K562 (cell line): ENCODE data around the gene STAB2. TPM values are rescaled to one million over a fixed set of nuclear protein-coding genes. Genes with fewer than 3 reads are reported as not detected.

Source experiments
- ATAC-seq: fragments of 200-7000 bp; cut with Tn5 transposase; 3 replicates; pipeline ENCODE4 v1.9.1; 2020; ENCODE audit warnings: moderate library complexity
- BruUV-seq: library from RNA; stranded (reverse); fragments of 400-500 nt; replicated peaks from 2 replicates; lab custom pipeline; 2021; lab: Mats Ljungman, UMichigan
- CTCF ChIA-PET: fragments of 300-600 bp; formaldehyde crosslinking; extraction: SDS; loops from one replicate; lab custom pipeline; 2021; ENCODE audit warnings: low intra/inter-chr PET ratio; lab: Yijun Ruan, JAX
- POLR2A ChIA-PET: fragments of 300-600, 350-650 bp; sonication (Branson Sonifier 250); formaldehyde crosslinking; extraction: SDS; loops from one replicate; lab custom pipeline; 2021; ENCODE audit warnings: antibody characterized with exemption, inconsistent platforms; lab: Yijun Ruan, JAX
- DNase-seq, 4 experiments: peaks; one replicate each; pipeline versions ENCODE4 v3.0.0 to v3.0.0-alpha.2; 2011 to 2018; ENCODE audit warnings: low spot score in 3 of 4, mixed read lengths in 3 of 4; ENCODE audit errors: extremely low read depth in 1 of 4
- FAIRE-seq: peaks from 2 replicates; lab custom pipeline; 2011; peaks lifted over from hg19 to GRCh38; lab: Jason Lieb, UNC
- H2AFZ ChIP-seq: 2 replicates; pipeline ENCODE4 v1.6.0; 2011; ENCODE audit warnings: low read depth, low read length, control low read depth, inconsistent platforms
- H3K27ac ChIP-seq: fragments of 200-600 bp; 3 replicates; pipeline ENCODE4 v1.8.0; 2011; ENCODE audit warnings: low read depth, mild to moderate bottlenecking, control low read depth, inconsistent platforms, low read length, moderate library complexity, mixed read lengths; ENCODE audit errors: extremely low read depth
- H3K27me3 ChIP-seq, 2 experiments: fragments of 300-600 bp in 1 of 2; 2 replicates in 1 of 2; 3 replicates in 1 of 2; pipeline versions ENCODE4 v1.6.0 to v1.8.0; 2011; ENCODE audit warnings: inconsistent platforms in 2 of 2, low read length in 2 of 2, mild to moderate bottlenecking in 1 of 2, mixed read lengths in 1 of 2, moderate library complexity in 1 of 2; ENCODE audit not compliant: control insufficient read depth in 2 of 2, insufficient read depth in 2 of 2
- H3K36me3 ChIP-seq: fragments of 300-600 bp; 3 replicates; pipeline ENCODE4 v1.8.0; 2011; ENCODE audit warnings: mild to moderate bottlenecking, low read length, inconsistent platforms; ENCODE audit not compliant: control insufficient read depth, insufficient read depth
- H3K4me1 ChIP-seq, 2 experiments: fragments of 200-600 bp in 1 of 2; replicated peaks in 1 of 2; 2 replicates in 1 of 2; 3 replicates in 1 of 2; pipeline versions ENCODE4 v1.5.1 to v1.8.0; 2011; ENCODE audit warnings: inconsistent platforms in 2 of 2, low read length in 2 of 2, mild to moderate bottlenecking in 1 of 2, mixed read lengths in 1 of 2, moderate library complexity in 1 of 2; ENCODE audit not compliant: control insufficient read depth in 2 of 2, insufficient read depth in 2 of 2
- H3K4me2 ChIP-seq: 2 replicates; pipeline ENCODE4 v1.6.1; 2011; ENCODE audit warnings: low read length, control low read depth, inconsistent platforms, mixed read lengths; ENCODE audit not compliant: insufficient read depth
- H3K4me3 ChIP-seq: fragments of 200-600 bp; sonication (generic), shearing (Covaris generic); 2 replicates; pipeline ENCODE4 v1.5.1; 2016; ENCODE audit warnings: control low read depth, inconsistent platforms
- H3K79me2 ChIP-seq: fragments of 200-600 bp; 3 replicates; pipeline ENCODE4 v1.8.0; 2011; ENCODE audit warnings: low read length, inconsistent platforms; ENCODE audit not compliant: control insufficient read depth, insufficient read depth
- H3K9ac ChIP-seq, 2 experiments: 2 replicates each; pipeline versions ENCODE4 v1.6.0 to v1.6.1; 2011; ENCODE audit warnings: low read depth in 2 of 2, low read length in 2 of 2, control low read depth in 1 of 2, inconsistent platforms in 1 of 2, mild to moderate bottlenecking in 1 of 2, mixed read lengths in 1 of 2; ENCODE audit not compliant: insufficient read depth in 1 of 2
- H3K9me1 ChIP-seq: one replicate; pipeline ENCODE4 v1.6.0; 2011; ENCODE audit warnings: inconsistent platforms, mild to moderate bottlenecking, low read length, moderate library complexity; ENCODE audit not compliant: control insufficient read depth, insufficient read depth
- H3K9me3 ChIP-seq: replicated peaks from 2 replicates; pipeline ENCODE4 v1.5.1; 2011; ENCODE audit warnings: low read depth, low read length, inconsistent platforms; ENCODE audit not compliant: control insufficient read depth, insufficient read depth
- H4K20me1 ChIP-seq: replicated peaks from 2 replicates; pipeline ENCODE4 v1.6.1; 2011; ENCODE audit warnings: low read length, inconsistent platforms, mixed read lengths; ENCODE audit not compliant: control insufficient read depth, insufficient read depth
- CHD7 ChIP-seq: fragments of 200-600 bp; sonication (generic); IDR thresholded peaks from one replicate; pipeline ENCODE4 v1.6.1; 2012; ENCODE audit warnings: mild to moderate bottlenecking, low read depth, low read length, inconsistent platforms
- E2F1 ChIP-seq: sonication (generic); formaldehyde crosslinking; IDR thresholded peaks from 2 replicates; pipeline ENCODE4 v1.8.1; 2023; ENCODE audit warnings: mild to moderate bottlenecking, missing genetic modification reagents, moderate library complexity
- FOXM1 ChIP-seq, 2 experiments: fragments of 450-650 bp in 1 of 2; sonication (generic) in 1 of 2; formaldehyde crosslinking in 1 of 2; IDR thresholded peaks; 2 replicates each; pipeline versions ENCODE4 v1.6.1 to v1.9.0; 2017 to 2022; ENCODE audit warnings: low read depth in 2 of 2, mild to moderate bottlenecking in 2 of 2, missing genetic modification reagents in 1 of 2, moderate library complexity in 1 of 2
- ID3 ChIP-seq, 2 experiments: fragments of 250-450 bp in 1 of 2; fragments of 450-650 bp in 1 of 2; sonication (Bioruptor Pico) in 1 of 2; IDR thresholded peaks; 2 replicates each; pipeline versions ENCODE4 v1.6.1 to v1.8.0; 2016 to 2021; ENCODE audit warnings: mild to moderate bottlenecking in 2 of 2, moderate library complexity in 2 of 2, missing compliant biosample characterization in 1 of 2, missing genetic modification characterization in 1 of 2
- KDM1A ChIP-seq, 2 experiments: fragments of 450-650 bp; IDR thresholded peaks; 2 replicates each; pipeline ENCODE4 v1.6.1; 2016; ENCODE audit warnings: mild to moderate bottlenecking in 2 of 2
- MTA3 ChIP-seq: fragments of 450-650 bp; formaldehyde crosslinking; IDR thresholded peaks from 2 replicates; pipeline ENCODE4 v1.6.1; 2017; ENCODE audit warnings: mild to moderate bottlenecking, borderline replicate concordance
- PHB ChIP-seq: fragments of 250-450 bp; sonication (Bioruptor Pico); IDR thresholded peaks from 2 replicates; pipeline ENCODE4 v1.5.0; 2021
- SAFB ChIP-seq: fragments of 200-400 bp; formaldehyde crosslinking; IDR thresholded peaks from 2 replicates; pipeline ENCODE4 v1.6.1; 2017; ENCODE audit warnings: low read depth, low read length, borderline replicate concordance
- ZNF764 ChIP-seq: fragments of 250-450 bp; sonication (Bioruptor Pico); IDR thresholded peaks from 2 replicates; pipeline ENCODE4 v1.4.0; 2020; ENCODE audit warnings: low read depth, mild to moderate bottlenecking, moderate library complexity
- WGBS: fragments of 100-300 bp; shearing (Covaris generic); methylation state at CpG from one replicate; pipeline ENCODE4 v1.1.6; 2016; ENCODE audit warnings: low coverage, mixed read lengths; ENCODE audit not compliant: insufficient coverage; ENCODE audit errors: missing lambda C conversion rate; 5-methylcytosine and 5-hydroxymethylcytosine counted together
- in situ Hi-C: fragments of 300-500 bp; cut with MboI; formaldehyde crosslinking; loops from 4 replicates; pipeline ENCODE4 v1.15.0; 2018; ENCODE audit warnings: inconsistent platforms, mixed read lengths
- intact Hi-C: fragments of 100-400 bp; cut with micrococcal nuclease; formaldehyde crosslinking; loops from 2 replicates; pipeline ENCODE4 v1.14.2; 2022
- polyA plus RNA-seq, 8 experiments: library from polyadenylated mRNA; depleted of rRNA in 4 of 8; stranded (reverse) in 5 of 8; unstranded in 3 of 8; fragments of >200 nt; fragmentation: Nextera tagmentation in 2 of 8; fragmentation: Illumina TruSeq in 1 of 8; extraction: Ambion mirVana in 2 of 8; extraction: Trizol in 1 of 8; gene quantifications; 2 replicates each; pipeline versions ENCODE4 v1.2.1 to v1.2.3, GENCODE V29; 2011 to 2014; ENCODE audit warnings: inconsistent platforms in 1 of 8, missing spikeins in 1 of 8
- total RNA-seq, 7 experiments: library from RNA; depleted of rRNA in 6 of 7; stranded (reverse); fragments of >200 nt in 6 of 7; fragmentation: Illumina TruSeq in 2 of 7; extraction: Trizol in 2 of 7; gene quantifications; 2 replicates each; pipeline versions ENCODE4 v1.2.1 to v1.2.3, GENCODE V29; 2011 to 2021; ENCODE audit warnings: low replicate concordance in 1 of 7

The STAB2 gene
- total and polyA plus RNA-seq, 9 of the 15 experiments (the other 6 are each of a cell fraction or from before 2014, with no cell fraction given) = 0.10 TPM; not detected in 8

- in situ Hi-C loops (no loop called here), intact Hi-C loops (no loop called here)
- no peak for FAIRE-seq
- H4K20me1 ChIP-seq = no peaks in the 10 kb centered on the region
- no peak overlapping the region for H3K4me2 ChIP-seq
- ChIA-PET CTCF (no interaction called here), POLR2A (no interaction called here)
- no peak overlapping the region for H2AFZ ChIP-seq
- H3K27ac ChIP-seq = no peak overlapping the region
- no TSS peak for BruUV-seq
- no peaks in the 10 kb centered on the region for H3K9me1 ChIP-seq
- H3K9me3 ChIP-seq = no peaks in the 10 kb centered on the region
- no peak overlapping the region for H3K9ac ChIP-seq
- no peak overlapping the region for H3K4me3 ChIP-seq
- no peak for DNase-seq
- H3K79me2 ChIP-seq = no peaks in the 10 kb centered on the region
- no peak for ATAC-seq
- H3K4me1 ChIP-seq = peaks cover 0 to 5% of the 10 kb centered on the region in 2 experiments; a peak in 1 of 5 replicates
- no peaks in the 10 kb centered on the region for H3K27me3 ChIP-seq
- H3K36me3 ChIP-seq = peaks cover 59% of the 10 kb centered on the region; the same call in 1 of the 3 replicates
- 93% methylated on average over 5 of the region's 5 CpGs for WGBS
- TF ChIP-seq CHD7 (no peak), ZNF764 (no peak), PHB (no peak), E2F1 (CRISPR knock-in tag) (no peak), KDM1A (IDR thresholded peaks at IDR 0.05) (no peak), SAFB (no peak), ID3 (CRISPR knock-in tag; IDR thresholded peaks at IDR 0.05) (no peak), ID3 (tag; IDR thresholded peaks at IDR 0.05) (no peak), FOXM1 (IDR thresholded peaks at IDR 0.05; ENCODE audit: low read depth) (no peak), FOXM1 (CRISPR knock-in tag; IDR thresholded peaks at IDR 0.05; ENCODE audit: low read depth) (no peak), MTA3 (no peak)
These were observed 178.2 kb downstream of the STAB2 start for GRCh38 chr12:103765322-103765721.
